Muscle of leg (tissue), 11 donors: Measurements from ENCODE around the gene ADGRL1. TPM values are rescaled to one million over a fixed set of nuclear protein-coding genes. Genes with fewer than 3 reads are reported as not detected.

ENCODE experiments used
- DNase-seq: peaks from one replicate; pipeline ENCODE4 v3.0.0; 2013
- H3K27ac ChIP-seq: one replicate; pipeline ENCODE4 v1.5.1; 2013; ENCODE audit warnings: mild to moderate bottlenecking, low read length, control low read depth
- H3K27me3 ChIP-seq: one replicate; pipeline ENCODE4 v1.6.1; 2013; ENCODE audit warnings: low read length; ENCODE audit not compliant: control insufficient read depth, insufficient read depth
- H3K36me3 ChIP-seq: one replicate; pipeline ENCODE4 v1.6.1; 2013; ENCODE audit warnings: low read length; ENCODE audit not compliant: control insufficient read depth, insufficient read depth
- H3K4me1 ChIP-seq: one replicate; pipeline ENCODE4 v1.6.1; 2013; ENCODE audit warnings: low read length; ENCODE audit not compliant: control insufficient read depth, insufficient read depth
- H3K4me3 ChIP-seq: one replicate; pipeline ENCODE4 v1.5.1; 2013; ENCODE audit warnings: low read length, control low read depth
- H3K9me3 ChIP-seq: replicated peaks from 2 replicates; pipeline ENCODE4 v1.6.1; 2013; ENCODE audit warnings: low read depth, low read length; ENCODE audit not compliant: control insufficient read depth
- WGBS: methylation state at CpG from one replicate; pipeline ENCODE4 v1.1.5; 2013; ENCODE audit warnings: missing lambda C conversion rate; ENCODE audit not compliant: insufficient coverage; 5-methylcytosine and 5-hydroxymethylcytosine counted together
- polyA plus RNA-seq, 8 donors: library from polyadenylated mRNA; unstranded; fragments of 120-200 nt; gene quantifications; one replicate each; pipeline versions ENCODE4 v1.2.1 to v1.2.3, GENCODE V29; 2013; ENCODE audit warnings: inconsistent platforms in 1 of 8, low replicate concordance in 1 of 8; ENCODE audit not compliant: insufficient read length in 8 of 8, insufficient read depth in 1 of 8
- total RNA-seq: library from RNA; stranded (reverse); fragments of 120-200 nt; gene quantifications from one replicate; pipeline ENCODE4 v1.2.4, GENCODE V29; 2013

The ADGRL1 gene
- total and polyA plus RNA-seq, 9 donors: 7.8 to 28.0 (median 20.9) TPM

GRCh38 chr19:14162871-14163297 lies 43.1 kb downstream of the ADGRL1 start:
- Histone ChIP-seq H3K27me3 (no peaks in the 10 kb centered on the region), H3K9me3 (no peaks in the 10 kb centered on the region), H3K4me1 (peaks cover 46% of the 10 kb centered on the region), H3K27ac (no peak overlapping the region), H3K4me3 (no peak overlapping the region), H3K36me3 (peaks cover 40% of the 10 kb centered on the region)
- 96% methylated on average over 36 of the region's 38 CpGs for WGBS
- no peak for DNase-seq

- Histone ChIP-seq H3K27ac (no peak overlapping the region), H3K4me1 (peaks cover 30% of the 10 kb centered on the region), H3K27me3 (no peaks in the 10 kb centered on the region), H3K4me3 (no peak overlapping the region), H3K36me3 (peaks cover 54% of the 10 kb centered on the region), H3K9me3 (no peaks in the 10 kb centered on the region)
- WGBS: 97% methylated on average over 14 of the region's 19 CpGs
- no peak for DNase-seq
Measured at GRCh38 chr19:14161305-14161704, 44.7 kb downstream of the ADGRL1 start.

- H3K36me3 ChIP-seq: peaks cover 65% of the 10 kb centered on the region
- H3K27ac ChIP-seq: no peak overlapping the region
- no peak for DNase-seq
- no peaks in the 10 kb centered on the region for H3K27me3 ChIP-seq
- 86% methylated on average over 24 of the region's 25 CpGs for WGBS
- peaks cover 18% of the 10 kb centered on the region for H3K4me1 ChIP-seq
- no peak overlapping the region for H3K4me3 ChIP-seq
- H3K9me3 ChIP-seq: no peaks in the 10 kb centered on the region
Measured at GRCh38 chr19:14160017-14160703, 45.8 kb downstream of the ADGRL1 start.

- H3K36me3 ChIP-seq: peaks cover 69% of the 10 kb centered on the region
- H3K4me1 ChIP-seq: peaks cover 10% of the 10 kb centered on the region
- peak; percentile 7 for DNase-seq
- no peaks in the 10 kb centered on the region for H3K9me3 ChIP-seq
- no peaks in the 10 kb centered on the region for H3K27me3 ChIP-seq
- WGBS: 51% methylated on average over 8 of the region's 12 CpGs
- no peak overlapping the region for H3K27ac ChIP-seq
- no peak overlapping the region for H3K4me3 ChIP-seq
Measured at GRCh38 chr19:14159059-14159458, 46.9 kb downstream of the ADGRL1 start.

- H3K4me1 ChIP-seq: peaks cover 10% of the 10 kb centered on the region
- H3K27me3 ChIP-seq: no peaks in the 10 kb centered on the region
- H3K36me3 ChIP-seq: peaks cover 69% of the 10 kb centered on the region
- peak; percentile 9 for DNase-seq
- H3K27ac ChIP-seq: no peak overlapping the region
- WGBS: 85% methylated on average over 14 of the region's 16 CpGs
- no peak overlapping the region for H3K4me3 ChIP-seq
- no peaks in the 10 kb centered on the region for H3K9me3 ChIP-seq
Measured at GRCh38 chr19:14158276-14159023, 47.5 kb downstream of the ADGRL1 start.

GRCh38 chr19:14156971-14157717 lies 48.8 kb downstream of the ADGRL1 start:
- Histone ChIP-seq H3K9me3 (no peaks in the 10 kb centered on the region), H3K27ac (no peak overlapping the region), H3K36me3 (peaks cover 72% of the 10 kb centered on the region), H3K27me3 (no peaks in the 10 kb centered on the region), H3K4me1 (peaks cover 10% of the 10 kb centered on the region), H3K4me3 (no peak overlapping the region)
- 89% methylated on average over 22 of the region's 26 CpGs for WGBS
- DNase-seq: no peak

- Histone ChIP-seq H3K27ac (no peak overlapping the region), H3K27me3 (no peaks in the 10 kb centered on the region), H3K4me1 (peaks cover 10% of the 10 kb centered on the region), H3K4me3 (no peak overlapping the region), H3K9me3 (no peaks in the 10 kb centered on the region), H3K36me3 (peaks cover 74% of the 10 kb centered on the region)
- no peak for DNase-seq
- WGBS: 90% methylated on average over 10 of the region's 12 CpGs
Measured at GRCh38 chr19:14156122-14156521, 49.8 kb downstream of the ADGRL1 start.

GRCh38 chr19:14155371-14155770 lies 50.6 kb downstream of the ADGRL1 start:
- Histone ChIP-seq H3K4me3 (no peak overlapping the region), H3K9me3 (no peaks in the 10 kb centered on the region), H3K36me3 (peaks cover 77% of the 10 kb centered on the region), H3K4me1 (peaks cover 14% of the 10 kb centered on the region), H3K27ac (no peak overlapping the region), H3K27me3 (no peaks in the 10 kb centered on the region)
- no peak for DNase-seq
- WGBS: 98% methylated on average over 13 of the region's 17 CpGs

- H3K4me3 ChIP-seq: no peak overlapping the region
- H3K27me3 ChIP-seq: no peaks in the 10 kb centered on the region
- no peak overlapping the region for H3K27ac ChIP-seq
- H3K36me3 ChIP-seq: peaks cover 52% of the 10 kb centered on the region
- no peaks in the 10 kb centered on the region for H3K9me3 ChIP-seq
- 85% methylated on average over 12 of the region's 12 CpGs for WGBS
- peak; percentile 5 for DNase-seq
- H3K4me1 ChIP-seq: peaks cover 29% of the 10 kb centered on the region
Measured at GRCh38 chr19:14152713-14153112, 53.3 kb downstream of the ADGRL1 start.
